ENCODE measurements around the gene LAMC3.
"Not testable (repeated sequence)": the region's sequence is repeated elsewhere in the genome, so short reads cannot be mapped to it uniquely, and the experiment has no call there.

Gene LAMC3

DNA sequence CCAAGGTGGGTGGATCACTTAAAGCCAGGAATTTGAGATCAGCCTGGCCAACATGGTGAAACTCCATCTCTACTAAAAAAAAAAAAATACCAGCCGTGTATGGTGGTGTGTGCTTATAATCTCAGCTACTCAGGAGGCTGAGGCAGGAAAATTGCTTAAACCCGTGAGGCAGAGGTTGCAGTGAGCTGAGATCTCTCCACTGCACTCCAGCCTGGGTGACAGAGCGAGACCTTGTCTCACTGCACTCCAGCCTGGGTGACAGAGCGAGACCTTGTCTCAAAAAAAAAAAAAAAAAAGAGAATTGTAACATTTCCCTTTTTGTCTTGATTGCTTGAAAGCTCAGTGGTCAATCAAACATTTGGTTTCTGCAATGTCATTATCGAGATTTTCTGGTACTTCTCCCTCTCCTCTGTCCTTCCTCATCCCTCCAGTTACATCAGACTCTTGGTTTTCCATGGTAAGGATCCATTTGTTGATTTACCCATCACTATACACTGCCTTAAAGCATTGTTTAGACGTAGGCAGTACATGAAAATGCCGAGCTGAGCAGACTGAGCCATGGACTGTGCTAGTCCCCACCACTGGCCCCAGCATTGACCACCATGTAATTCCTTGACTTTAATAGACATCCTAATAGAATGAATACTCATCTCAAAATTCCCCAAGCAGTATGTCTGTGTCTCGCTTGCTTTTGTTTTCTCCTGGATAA is 75.8 kb downstream of the LAMC3 start:
- FAIRE-seq, result no peak

DNA sequence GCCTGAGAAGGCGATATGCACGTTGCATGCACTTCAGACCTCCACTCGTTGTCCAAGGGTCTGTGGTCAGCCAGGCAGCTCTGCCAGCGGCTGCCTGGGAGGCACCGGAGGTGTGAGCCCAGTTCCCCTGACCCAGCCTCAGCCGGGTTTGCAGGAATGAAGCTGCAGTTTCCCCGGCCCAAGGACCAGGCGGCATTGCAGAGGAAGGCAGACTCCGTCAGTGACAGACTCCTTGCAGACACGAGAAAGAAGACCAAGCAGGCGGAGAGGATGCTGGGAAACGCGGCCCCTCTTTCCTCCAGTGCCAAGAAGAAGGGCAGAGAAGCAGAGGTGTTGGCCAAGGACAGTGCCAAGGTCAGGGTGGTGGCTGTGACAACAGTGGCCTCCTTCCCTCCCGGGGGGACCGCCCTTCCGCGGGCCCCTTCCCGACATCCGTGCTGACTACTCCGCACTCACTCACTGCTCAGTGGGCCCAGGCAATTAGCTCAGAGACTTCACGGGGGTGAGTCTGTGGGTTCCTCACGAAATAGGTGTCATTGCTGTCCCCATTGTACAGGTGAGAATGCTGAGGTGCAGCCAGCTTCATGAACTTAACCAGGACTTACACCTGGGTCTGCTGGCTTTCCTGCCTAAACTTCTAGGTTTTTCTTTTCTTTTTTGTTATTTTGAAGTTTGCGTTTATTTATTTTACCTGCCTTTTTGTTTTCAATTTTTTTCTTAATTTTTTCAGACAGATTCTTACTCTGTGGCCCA is 76.6 kb downstream of the LAMC3 start:
- FAIRE-seq, result no peak

DNA sequence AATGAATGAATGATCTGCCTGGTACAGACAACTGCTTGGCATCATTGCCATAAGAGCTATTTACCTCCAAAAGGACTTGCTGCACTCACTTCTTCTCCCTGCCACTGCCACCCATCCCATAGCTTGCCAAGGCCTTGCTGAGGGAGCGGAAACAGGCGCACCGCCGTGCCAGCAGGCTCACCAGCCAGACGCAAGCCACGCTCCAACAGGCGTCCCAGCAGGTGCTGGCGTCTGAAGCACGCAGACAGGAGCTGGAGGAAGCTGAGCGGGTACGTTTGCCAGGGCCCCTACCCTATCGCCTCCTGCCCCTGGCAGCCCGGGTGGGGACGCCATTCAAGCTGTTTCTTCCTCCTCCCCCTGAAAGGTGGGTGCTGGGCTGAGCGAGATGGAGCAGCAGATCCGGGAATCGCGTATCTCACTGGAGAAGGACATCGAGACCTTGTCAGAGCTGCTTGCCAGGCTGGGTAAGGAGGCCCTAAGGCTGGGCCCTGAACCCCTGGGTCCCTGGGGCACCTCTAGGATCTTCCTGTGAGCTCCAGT is 78.5 kb downstream of the LAMC3 start:
- FAIRE-seq, result no peak

DNA sequence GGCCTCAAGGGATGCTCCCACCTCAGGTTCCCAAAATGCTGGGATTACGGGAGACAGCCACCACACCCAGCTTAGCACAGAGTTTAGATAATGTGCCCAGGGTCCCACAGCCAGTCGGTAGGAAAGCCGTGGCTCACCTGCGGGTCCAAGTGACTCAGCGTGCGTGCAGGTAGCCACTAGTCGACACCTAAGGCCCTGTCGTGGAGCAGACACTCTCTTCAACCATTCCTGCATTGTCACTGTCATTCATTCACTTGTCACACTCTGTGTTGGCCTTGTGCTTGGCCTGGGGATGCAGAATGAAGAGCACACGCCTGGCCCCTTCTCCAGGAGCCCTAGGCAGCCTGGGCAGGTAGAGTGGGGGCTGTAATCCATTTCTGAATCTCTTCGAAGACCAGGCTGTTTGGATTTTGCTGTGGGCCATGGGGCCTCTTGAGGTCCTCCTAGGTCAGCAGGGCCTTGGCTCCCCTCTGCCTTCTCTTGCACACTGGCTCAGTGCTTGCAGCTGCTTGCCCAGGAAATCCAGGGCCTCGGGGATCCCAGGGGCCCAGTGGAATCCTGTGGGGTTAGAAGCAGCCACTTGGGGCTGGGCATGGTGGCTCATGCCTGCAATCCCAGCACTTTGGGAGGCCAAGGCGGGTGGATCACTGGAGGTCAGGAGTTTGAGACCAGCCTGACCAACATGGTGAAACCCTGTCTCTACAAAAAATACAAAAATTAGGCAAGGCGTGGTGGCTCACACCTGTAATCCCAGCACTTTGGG is 81.2 kb downstream of the LAMC3 start:
- no peak for FAIRE-seq

DNA sequence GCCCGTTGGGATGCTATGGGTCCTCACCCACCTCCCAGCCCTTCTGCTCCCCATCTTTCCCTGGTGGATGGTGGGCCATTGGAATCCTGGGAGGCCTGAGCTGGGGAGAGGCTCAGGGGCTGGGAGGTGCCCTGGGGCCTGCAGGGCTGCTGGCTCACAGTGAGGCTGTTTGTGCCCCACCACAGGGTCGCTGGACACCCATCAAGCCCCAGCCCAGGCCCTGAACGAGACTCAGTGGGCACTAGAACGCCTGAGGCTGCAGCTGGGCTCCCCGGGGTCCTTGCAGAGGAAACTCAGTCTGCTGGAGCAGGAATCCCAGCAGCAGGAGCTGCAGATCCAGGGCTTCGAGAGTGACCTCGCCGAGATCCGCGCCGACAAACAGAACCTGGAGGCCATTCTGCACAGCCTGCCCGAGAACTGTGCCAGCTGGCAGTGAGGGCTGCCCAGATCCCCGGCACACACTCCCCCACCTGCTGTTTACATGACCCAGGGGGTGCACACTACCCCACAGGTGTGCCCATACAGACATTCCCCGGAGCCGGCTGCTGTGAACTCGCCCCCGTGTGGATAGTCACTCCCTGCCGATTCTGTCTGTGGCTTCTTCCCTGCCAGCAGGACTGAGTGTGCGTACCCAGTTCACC is 82.5 kb downstream of the LAMC3 start:
- FAIRE-seq, result no peak

DNA sequence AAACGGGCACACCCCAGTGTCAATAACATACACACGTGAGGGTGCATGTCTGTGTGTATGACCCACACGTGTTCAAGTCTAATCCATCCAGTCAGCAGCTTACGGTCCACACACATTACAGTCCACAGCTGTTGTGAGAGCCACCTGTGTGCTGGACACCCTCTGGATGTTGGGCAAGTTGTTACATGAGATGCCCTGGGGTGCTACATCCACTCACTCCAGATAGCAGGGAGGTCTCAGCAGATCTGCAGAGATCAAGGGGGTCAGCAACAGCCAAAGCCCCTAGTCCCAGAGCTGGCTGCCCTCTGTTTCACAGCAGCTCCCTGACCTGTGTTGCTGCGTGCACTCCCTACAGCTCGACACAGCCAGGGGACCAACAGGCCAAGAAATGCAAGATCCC is 83.1 kb downstream of the LAMC3 start:
- FAIRE-seq, result no peak

DNA sequence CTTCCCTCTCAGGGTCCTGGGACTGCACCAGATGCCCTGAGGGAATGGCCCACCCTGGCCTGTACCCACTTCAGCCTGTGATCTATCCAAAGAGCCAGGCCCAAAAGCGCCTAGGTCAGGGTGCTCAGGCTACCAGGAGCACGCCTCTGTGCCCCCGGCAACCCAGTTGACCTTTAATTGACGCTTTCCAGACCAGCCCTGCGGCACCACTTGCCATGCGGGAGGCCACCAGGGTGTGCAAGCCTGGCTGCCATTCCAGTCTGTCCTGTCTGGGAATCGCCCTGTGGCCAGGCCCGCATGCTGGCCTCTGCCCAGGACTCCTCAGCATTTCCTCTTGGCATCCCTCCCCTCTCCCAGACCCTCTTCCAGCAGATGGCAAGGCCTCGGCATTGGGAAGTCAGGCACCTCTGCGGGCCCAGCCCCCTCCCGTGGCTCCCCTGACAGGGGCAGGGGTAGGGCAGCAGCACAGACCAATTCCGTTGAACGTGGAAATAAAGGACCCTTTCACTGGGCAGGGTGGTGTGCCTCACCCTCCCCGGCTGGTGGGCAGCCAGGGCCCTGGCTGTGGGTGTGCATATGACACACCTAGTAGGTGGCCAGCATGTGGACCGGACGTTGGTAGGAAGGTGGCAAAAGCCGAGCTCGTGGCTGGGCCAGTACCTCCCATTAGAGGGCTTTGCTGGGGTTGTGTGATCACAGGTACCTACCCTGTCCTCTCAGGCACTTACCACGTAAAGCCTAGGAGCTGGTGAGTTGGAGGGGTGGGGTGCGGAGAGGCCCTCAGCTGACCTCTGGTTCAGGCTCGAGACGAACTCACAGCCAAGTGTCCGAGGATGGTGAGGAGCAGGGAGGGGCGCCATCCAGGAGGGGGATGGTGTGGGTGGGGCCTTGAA is 83.8 kb downstream of the LAMC3 start:
- FAIRE-seq, result no peak

DNA sequence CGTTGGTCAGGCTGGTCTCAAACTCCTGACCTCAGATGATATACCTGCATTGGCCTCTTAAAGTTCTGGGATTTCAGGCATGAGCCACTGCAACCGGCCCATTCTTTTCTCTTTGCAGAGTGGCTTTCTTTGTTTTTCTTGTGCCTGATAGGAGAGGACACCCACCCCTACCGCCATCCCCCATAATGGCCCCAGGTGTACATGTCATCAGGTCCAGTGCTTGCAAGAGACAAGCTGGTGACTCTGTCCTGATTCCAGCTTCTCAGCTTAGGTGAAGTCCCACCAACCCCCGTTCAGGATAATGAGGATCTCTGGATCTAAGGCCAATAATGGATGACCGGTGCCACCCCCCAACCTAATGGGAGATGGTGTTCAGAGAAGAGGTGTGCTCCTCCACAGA is 85.0 kb downstream of the LAMC3 start:
- FAIRE-seq, result no peak

DNA sequence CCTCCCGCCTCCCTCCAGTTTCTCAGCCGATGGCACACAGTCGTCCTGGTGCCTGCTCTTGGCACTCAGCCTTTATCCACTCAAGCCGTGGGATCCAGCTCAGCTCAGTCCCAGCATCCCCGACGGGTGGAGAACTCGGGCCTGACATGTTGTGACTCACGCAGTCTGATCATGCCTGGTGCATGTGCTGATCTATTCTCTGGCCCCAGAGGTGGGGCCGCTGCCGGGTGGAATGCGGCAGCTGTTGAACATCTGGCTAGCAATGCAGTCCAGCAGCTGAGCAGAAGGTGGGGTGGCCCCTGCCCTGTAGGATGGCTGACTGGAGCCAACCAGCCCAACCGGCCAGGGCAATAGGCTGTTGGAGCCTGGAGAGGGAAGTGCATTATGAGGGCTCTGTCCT is 85.6 kb downstream of the LAMC3 start:
- no peak for FAIRE-seq

DNA sequence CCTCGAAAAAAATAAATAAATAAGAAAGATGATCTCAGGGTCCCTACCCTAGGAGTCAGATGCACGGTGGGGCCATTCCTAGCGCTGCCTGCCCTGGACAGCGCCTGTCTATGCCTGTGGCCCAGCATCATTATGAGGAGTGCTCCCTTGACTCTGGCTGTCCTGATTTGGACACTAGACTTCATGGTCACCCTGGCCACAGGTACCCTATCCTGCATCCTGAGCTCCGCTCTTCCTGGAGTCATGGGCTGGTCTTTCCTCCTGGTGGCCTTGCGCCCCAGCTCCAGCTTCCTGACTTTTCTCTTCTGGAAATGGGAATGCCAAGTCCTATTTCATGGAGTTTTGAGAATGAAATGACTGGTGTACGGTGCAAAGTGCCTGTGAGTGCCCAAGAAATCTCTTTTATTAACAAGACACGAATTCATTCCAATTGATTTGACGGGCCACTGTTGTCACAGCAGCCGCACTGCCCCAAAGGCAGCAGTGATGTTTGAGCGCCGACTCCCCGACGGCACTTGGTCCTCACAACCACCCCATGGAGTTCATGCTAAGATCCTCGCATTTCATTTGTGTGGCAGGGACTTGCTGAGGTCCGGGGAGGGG is 86.8 kb downstream of the LAMC3 start:
- no peak for FAIRE-seq

DNA sequence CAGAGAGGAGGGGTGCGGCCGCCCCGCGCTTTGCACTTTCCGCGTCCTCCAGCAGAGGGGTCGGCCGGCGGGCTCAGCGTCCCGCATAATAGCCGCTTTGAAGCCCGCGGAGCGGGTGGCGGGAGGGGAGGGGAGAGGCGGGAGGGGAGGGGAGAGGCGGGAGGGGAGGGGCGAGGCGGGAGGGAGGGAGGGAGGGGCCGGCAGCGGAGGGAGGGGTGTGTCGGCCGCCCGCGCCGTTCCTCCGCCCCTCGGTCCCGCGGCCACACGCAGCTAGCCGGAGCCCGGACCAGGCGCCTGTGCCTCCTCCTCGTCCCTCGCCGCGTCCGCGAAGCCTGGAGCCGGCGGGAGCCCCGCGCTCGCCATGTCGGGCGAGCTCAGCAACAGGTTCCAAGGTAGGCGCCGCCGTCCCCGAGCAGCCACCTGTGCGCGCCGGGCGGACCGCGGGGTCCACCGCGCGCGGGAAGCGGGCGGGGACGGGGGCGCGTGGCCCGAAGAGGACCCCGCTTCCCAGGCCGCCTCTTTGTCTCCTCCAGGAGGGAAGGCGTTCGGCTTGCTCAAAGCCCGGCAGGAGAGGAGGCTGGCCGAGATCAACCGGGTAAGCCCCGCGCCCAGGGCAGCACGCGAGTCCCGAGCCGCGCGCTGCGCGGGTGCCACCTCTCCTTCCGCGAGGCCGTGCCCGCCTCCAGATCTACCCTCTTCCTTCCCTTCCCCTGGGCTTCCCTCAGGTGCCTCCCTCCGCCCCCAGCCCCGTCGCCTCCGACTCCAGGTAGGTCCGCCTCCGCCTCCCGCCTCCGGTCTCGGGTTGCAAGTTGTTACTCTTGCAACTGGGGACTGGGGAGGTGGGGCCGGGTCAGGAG is 87.5 kb downstream of the LAMC3 start, which contains the start of gene AIF1L:
Gene AIF1L, plus strand, starts transcription at position 263 of the 857 bp plus-strand sequence. Its CDS starts 99 bp downstream, at position 362.
- FAIRE-seq, result no peak

DNA sequence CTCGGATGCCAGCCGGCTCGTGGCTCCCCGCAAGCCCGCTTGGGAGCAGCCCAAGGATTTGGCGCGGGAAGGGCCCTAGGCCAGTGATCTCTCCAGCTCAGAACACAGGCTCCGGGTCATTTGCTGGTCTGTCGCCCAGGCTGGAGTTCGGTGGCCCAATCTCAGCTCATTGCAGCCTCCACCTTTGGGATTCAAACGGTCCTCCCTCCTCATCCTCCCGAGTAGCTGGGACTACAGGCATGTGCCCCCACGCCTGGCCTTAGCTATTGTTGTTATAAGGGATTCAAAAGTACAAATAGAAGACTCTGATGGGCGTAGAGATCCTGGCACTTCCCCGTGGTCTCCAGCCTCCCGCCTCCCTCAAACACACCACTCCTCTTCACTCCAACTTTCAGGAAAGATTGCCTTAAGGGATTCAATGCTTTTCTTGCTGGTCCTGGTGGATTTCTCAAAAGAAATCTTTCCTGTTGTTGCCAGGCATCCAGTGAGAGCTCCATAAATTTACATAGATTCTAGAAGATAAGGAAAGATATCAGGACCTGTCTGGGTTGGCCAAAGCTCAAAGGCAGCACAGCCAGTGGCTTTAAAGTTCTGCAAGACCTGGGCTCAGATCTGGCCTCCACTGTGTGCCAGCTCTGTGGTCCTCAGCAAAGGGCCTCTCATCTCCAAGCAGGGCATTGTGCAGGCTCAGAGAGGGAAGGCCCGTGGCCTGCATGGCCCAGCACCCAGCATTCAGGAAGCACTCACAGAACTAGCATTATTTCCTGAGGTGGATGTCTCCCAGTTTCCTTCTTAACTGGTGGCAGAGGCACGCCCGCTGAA is 88.4 kb downstream of the LAMC3 start:
- no peak for FAIRE-seq

DNA sequence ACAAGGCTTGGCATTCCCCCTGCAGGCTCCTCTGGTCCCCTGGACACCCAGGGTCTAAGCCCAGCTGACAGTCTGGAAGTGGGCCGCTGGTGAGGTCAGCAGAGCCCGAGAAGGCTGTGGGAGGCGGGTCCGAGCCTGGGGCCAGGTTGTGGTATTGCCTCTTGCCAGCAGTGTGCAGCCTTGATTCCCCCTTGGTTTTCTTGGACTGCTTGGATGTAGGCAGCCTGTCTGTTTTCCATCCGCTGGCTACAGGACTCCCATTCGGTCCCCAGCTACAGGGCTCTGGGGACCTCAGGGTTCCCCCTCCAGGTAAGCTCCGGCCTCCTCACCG is 88.9 kb downstream of the LAMC3 start:
- FAIRE-seq, result no peak

DNA sequence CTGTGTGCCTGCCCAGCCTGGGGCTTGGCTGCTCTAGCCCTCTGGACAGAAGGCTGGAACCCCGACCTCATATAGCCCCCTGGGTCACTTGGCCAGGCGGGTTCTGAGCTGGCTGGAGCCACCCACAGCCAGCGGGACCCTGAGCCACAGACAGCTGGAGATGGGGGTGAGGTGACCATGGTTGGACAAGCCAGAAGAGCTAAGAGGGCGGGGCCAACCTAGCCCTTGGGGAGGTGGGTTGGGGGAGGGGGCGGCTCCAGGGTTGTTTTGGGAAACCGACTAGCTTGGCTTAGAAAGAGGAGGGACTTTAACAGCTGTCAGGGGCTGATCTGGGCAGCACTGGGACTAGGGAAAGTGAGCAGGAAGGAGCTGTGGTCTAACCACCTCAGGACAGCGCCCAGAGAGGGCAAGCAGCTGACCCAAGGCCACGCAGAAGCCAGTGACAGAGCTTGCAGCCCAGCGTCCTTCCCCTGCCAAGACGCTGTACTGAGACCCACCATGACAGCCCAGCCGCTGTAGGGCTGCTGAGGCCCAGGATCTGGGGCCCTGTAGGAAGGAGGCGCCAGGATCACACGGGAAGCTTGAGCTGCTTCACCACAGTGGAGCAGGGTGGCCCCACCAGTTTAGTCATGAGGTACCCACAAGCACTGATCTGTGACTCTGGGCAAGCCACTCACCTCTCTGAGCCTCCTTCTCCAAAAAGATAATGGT is 89.6 kb downstream of the LAMC3 start:
- FAIRE-seq, result no peak

DNA sequence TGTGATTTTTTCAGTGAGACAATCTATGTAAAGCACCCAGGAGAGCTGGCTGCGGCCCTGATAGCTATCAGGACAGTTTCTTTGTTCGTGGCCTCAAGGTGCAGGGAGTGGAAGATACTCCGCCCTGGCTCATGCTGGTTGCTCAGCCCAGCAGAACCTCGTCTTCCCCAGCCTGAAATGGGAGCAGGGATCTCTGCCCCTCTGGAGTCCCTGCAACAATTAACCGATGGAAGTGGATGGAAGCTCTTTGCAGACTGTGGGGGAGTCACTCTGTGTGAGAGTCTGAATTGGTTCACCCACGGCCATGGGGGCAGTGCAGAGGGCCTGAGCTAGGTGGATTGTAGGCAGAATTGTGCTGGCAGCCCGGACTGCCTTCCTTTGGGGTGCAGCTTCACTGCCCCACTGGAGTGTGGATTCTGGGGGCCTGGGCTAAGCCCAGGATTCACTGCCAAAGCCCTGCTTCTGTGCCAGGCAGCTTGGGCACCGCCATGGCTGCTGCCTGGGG is 90.2 kb downstream of the LAMC3 start:
- no peak for FAIRE-seq

DNA sequence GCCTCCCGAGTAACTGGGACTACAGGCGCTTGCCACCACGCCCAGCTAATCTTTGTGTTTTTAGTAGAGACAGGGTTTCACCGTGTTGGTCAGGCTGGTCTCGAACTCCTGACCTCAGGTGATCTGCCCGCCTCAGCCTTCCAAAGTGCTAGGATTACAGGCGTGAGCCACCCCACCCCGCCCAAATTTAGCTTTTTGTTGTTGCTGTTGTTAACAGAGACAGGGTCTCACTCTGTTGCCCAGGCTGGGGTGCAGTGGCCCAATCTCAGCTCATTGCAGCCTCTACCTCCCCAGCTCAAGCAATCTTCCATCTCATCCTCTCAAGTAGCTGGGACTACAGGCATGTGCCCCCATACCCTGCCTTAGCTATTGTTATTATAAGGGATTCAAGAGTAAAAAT is 90.9 kb downstream of the LAMC3 start:
- FAIRE-seq, result not testable (repeated sequence)

DNA sequence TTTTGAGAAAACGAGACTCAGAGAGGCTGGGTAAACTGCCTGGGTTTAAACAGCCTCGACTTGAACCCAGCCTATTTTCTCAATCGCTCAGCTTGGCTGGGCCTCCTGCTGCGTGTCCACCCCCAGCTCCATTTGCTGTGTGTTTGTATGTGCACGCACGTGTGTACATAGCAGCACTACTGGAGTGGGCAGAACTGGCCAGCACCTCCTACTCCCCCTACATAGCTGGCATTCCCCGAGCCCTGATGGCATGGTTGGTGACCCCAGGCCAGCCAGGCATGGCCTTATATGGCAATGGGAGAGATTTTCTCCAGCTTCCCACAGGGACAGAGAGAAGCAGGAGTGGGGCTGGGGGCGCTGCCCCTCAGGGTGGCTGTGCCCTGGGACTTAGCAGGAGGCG is 91.5 kb downstream of the LAMC3 start:
- no peak for FAIRE-seq

DNA sequence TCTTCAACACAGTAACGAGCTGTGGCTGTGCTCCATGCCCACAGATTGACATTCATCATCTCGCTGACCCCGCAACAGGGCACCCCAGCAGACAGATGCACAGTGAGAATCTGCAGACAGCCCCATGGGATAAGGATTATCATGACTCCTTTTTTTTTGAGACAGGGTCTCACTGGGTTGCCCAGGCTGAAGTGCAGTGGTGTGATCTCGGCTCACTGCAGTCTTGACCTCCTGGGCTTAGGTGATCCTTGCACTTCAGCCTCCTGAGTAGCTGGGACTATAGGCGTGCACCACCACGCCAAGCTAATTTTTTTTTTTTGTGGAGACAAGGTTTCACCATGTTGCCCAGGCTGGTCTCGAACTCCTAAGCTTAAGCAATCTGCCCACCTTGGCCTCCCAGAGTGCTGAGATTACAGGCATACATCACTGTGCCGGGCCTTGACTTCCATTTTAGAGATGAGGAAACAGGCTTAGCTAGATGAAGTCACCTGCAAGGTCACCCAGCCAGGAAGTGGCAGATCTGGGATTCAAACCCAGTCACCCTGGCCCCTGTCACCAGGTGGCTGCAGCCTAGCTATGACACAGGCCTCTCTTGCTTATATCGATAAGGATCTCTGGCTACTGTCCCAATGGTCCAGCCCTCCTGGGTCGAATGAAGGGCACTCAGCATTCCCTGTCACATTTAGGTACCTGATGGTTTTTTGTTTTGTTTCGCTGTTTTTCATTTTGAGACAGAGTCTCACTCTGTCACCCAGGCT is 92.4 kb downstream of the LAMC3 start:
- FAIRE-seq, result no peak

All from A204.1 (cell line).